Endodermal cell (in vitro differentiated cells): Measurements from ENCODE around the gene SRSF10. TPM values are rescaled to one million over a fixed set of nuclear protein-coding genes. Genes with fewer than 3 reads are reported as not detected.

Experiments used
- DNase-seq: peaks from one replicate; pipeline ENCODE4 v3.0.0-alpha.2; 2017
- H3K27ac ChIP-seq: 2 replicates; pipeline ENCODE4 v1.5.1; 2013; ENCODE audit warnings: mild to moderate bottlenecking, low read depth, low read length, moderate library complexity
- H3K27me3 ChIP-seq: 2 replicates; pipeline ENCODE4 v1.6.1; 2013; ENCODE audit warnings: mild to moderate bottlenecking, low read length, moderate library complexity; ENCODE audit not compliant: insufficient read depth, control insufficient read depth, poor library complexity, severe bottlenecking
- H3K36me3 ChIP-seq: 2 replicates; pipeline ENCODE4 v1.7.0; 2013; ENCODE audit warnings: mild to moderate bottlenecking, low read length, moderate library complexity; ENCODE audit not compliant: control insufficient read depth, insufficient read depth
- H3K4me1 ChIP-seq: one replicate; pipeline ENCODE4 v1.7.0; 2013; ENCODE audit warnings: low read length; ENCODE audit not compliant: control insufficient read depth, insufficient read depth
- H3K4me3 ChIP-seq: 2 replicates; pipeline ENCODE4 v1.5.1; 2013; ENCODE audit warnings: mild to moderate bottlenecking, low read length, moderate library complexity
- H3K9ac ChIP-seq: 2 replicates; pipeline ENCODE4 v1.6.1; 2013; ENCODE audit warnings: mild to moderate bottlenecking, low read length, moderate library complexity; ENCODE audit not compliant: poor library complexity, severe bottlenecking; ENCODE audit errors: extremely low read depth
- H3K9me3 ChIP-seq: 2 replicates; pipeline ENCODE4 v1.6.1; 2013; ENCODE audit warnings: mild to moderate bottlenecking, low read length, moderate library complexity; ENCODE audit not compliant: control insufficient read depth
- H3K27ac Mint-ChIP-seq: 2 replicates; pipeline ENCODE4 v1.8.0; 2020; ENCODE audit warnings: mixed read lengths
- H3K27me3 Mint-ChIP-seq: 2 replicates; pipeline ENCODE4 v1.8.0; 2021; ENCODE audit warnings: mild to moderate bottlenecking, mixed read lengths; ENCODE audit not compliant: insufficient read depth
- H3K36me3 Mint-ChIP-seq: 2 replicates; pipeline ENCODE4 v1.8.0; 2020; ENCODE audit warnings: low read depth, mixed read lengths
- H3K4me1 Mint-ChIP-seq: 2 replicates; pipeline ENCODE4 v1.8.0; 2020; ENCODE audit warnings: mixed read lengths
- H3K4me3 Mint-ChIP-seq: 2 replicates; pipeline ENCODE4 v1.8.0; 2020; ENCODE audit warnings: mild to moderate bottlenecking, moderate library complexity, mixed read lengths
- H3K9me3 Mint-ChIP-seq: 2 replicates; pipeline ENCODE4 v1.8.0; 2020; ENCODE audit warnings: mild to moderate bottlenecking, mixed read lengths
- CTCF ChIP-seq: fragments of 200-600 bp; sonication (generic); conservative IDR thresholded peaks from 2 replicates; pipeline ENCODE4 v1.5.0; 2021; ENCODE audit warnings: antibody characterized with exemption, mild to moderate bottlenecking
- WGBS, 2 experiments: methylation state at CpG; one replicate each; pipeline versions ENCODE4 v1.1.5 to v1.1.7; 2013; ENCODE audit warnings: missing lambda C conversion rate in 2 of 2, mixed read lengths in 1 of 2; ENCODE audit not compliant: insufficient coverage in 1 of 2, insufficient read length in 1 of 2; 5-methylcytosine and 5-hydroxymethylcytosine counted together
- long read RNA-seq, 4 experiments: library from polyadenylated mRNA in 2 of 4; library from RNA in 1 of 4; library from capped mRNA in 1 of 4; stranded (forward) in 3 of 4; unstranded in 1 of 4; transcript quantifications; one replicate each; pipeline ENCODE4 v2.0.0, GENCODE V29; 2020 to 2021; ENCODE audit warnings: inconsistent platforms in 1 of 4
- polyA plus RNA-seq, 2 experiments: library from polyadenylated mRNA; stranded (reverse); fragments of 50-300 nt; gene quantifications; one replicate each; pipeline ENCODE4 v1.2.3, GENCODE V29; 2013
- total RNA-seq, 2 donors: library from RNA; stranded (reverse); fragmentation: NEBNext Ultra II Directional in 1 of 2; extraction: Animal tissue kit (Norgen Biotek cat#: 25700) in 1 of 2; gene quantifications; 2 replicates in 1 of 2; 3 replicates in 1 of 2; pipeline ENCODE4 v1.2.1, GENCODE V29; 2021

SRSF10 gene
- 100 to 1,000 TPM; 162 to 170 TPM for total RNA-seq
- 167 TPM for polyA plus RNA-seq (2013, experiment 1 of 2)
- polyA plus RNA-seq (2013, experiment 2 of 2) = 155 TPM
- long read RNA-seq, experiment 1, partial matches to known transcripts = 4 of 30 reads
- long read RNA-seq, experiment 1, other reads (novel, unspliced or antisense) = 24 of 30 reads
- long read RNA-seq, experiment 2, partial matches to known transcripts = 6 of 56 reads
- long read RNA-seq, experiment 2, other reads (novel, unspliced or antisense) = 46 of 56 reads
- long read RNA-seq, experiment 3, partial matches to known transcripts = 8 of 71 reads
- long read RNA-seq, experiment 3, other reads (novel, unspliced or antisense) = 53 of 71 reads
- long read RNA-seq, experiment 4, partial matches to known transcripts = 2 of 26 reads
- long read RNA-seq, experiment 4, other reads (novel, unspliced or antisense) = 21 of 26 reads

- no peaks in the 10 kb centered on the region for H3K4me1 ChIP-seq
- Mint-ChIP-seq H3K4me1 (peaks cover 32% of the 10 kb centered on the region), H3K9me3 (no peaks in the 10 kb centered on the region), H3K36me3 (peaks cover 12% of the 10 kb centered on the region), H3K4me3 (peak within 1 kb of the TSS; percentile 86), H3K27me3 (no peaks in the 10 kb centered on the region), H3K27ac (peak within 1 kb of the TSS; percentile 97)
- peak within 1 kb of the TSS; percentile 87 for H3K4me3 ChIP-seq
- peak; percentile 35 for TF ChIP-seq CTCF
- peak within 1 kb of the TSS; percentile 98 for H3K9ac ChIP-seq
- H3K9me3 ChIP-seq = no peaks in the 10 kb centered on the region
- WGBS, 2 experiments = 1 to 3% methylated on average over 27 to 84 of the region's 84 CpGs
- DNase-seq = peak; percentile 99
- H3K36me3 ChIP-seq = peaks cover 37% of the 10 kb centered on the region
- peak within 1 kb of the TSS; percentile 99 for H3K27ac ChIP-seq
- no peaks in the 10 kb centered on the region for H3K27me3 ChIP-seq
Observed at GRCh38 chr1:23979881-23980727, at the start of gene SRSF10. TSS of gene SRSF10 (minus strand) at chr1:23980327. CDS start at chr1:23980255, 72 bp downstream.

GRCh38 chr1:24027838-24028468 lies 47.8 kb upstream of the SRSF10 start:
- Histone ChIP-seq H3K36me3 (no peaks in the 10 kb centered on the region), H3K9me3 (peaks cover 3% of the 10 kb centered on the region), H3K9ac (no peak overlapping the region), H3K4me1 (no peaks in the 10 kb centered on the region), H3K4me3 (no peak overlapping the region), H3K27ac (no peak overlapping the region), H3K27me3 (no peaks in the 10 kb centered on the region)
- no peaks in the 10 kb centered on the region for H3K4me1 Mint-ChIP-seq
- peaks cover 7% of the 10 kb centered on the region for H3K9me3 Mint-ChIP-seq
- no peak for DNase-seq
- no peaks in the 10 kb centered on the region for H3K27me3 Mint-ChIP-seq
- H3K4me3 Mint-ChIP-seq = no peak overlapping the region
- peak; percentile 69 for TF ChIP-seq CTCF
- 86 to 87% methylated on average over 1 to 3 of the region's 4 CpGs for WGBS, 2 experiments
- no peaks in the 10 kb centered on the region for H3K36me3 Mint-ChIP-seq
- H3K27ac Mint-ChIP-seq = no peak overlapping the region
